Panc1 (cell line): ENCODE measurements around the gene TMEM191C. TPM values are rescaled to one million over a fixed set of nuclear protein-coding genes. Genes with fewer than 3 reads are reported as not detected.

Experiments
- ATAC-seq: fragments of 200-7000 bp; cut with Tn5 transposase; 2 replicates; pipeline ENCODE4 v1.9.1; 2020; ENCODE audit warnings: mild to moderate bottlenecking, moderate library complexity
- BruUV-seq: library from RNA; stranded (reverse); fragments of 400-500 nt; replicated peaks from 2 replicates; lab custom pipeline; 2021; lab: Mats Ljungman, UMichigan
- CTCF ChIA-PET: fragments of 300-600 bp; sonication (Branson Sonifier 250); formaldehyde crosslinking; loops from one replicate; lab custom pipeline; 2022; ENCODE audit warnings: antibody characterized with exemption; lab: Charles Lee
- POLR2A ChIA-PET: fragments of 300-600 bp; sonication (Branson Sonifier 250); formaldehyde crosslinking; loops from one replicate; lab custom pipeline; 2022; ENCODE audit warnings: antibody characterized with exemption; lab: Charles Lee
- DNase-seq: peaks from one replicate; pipeline ENCODE4 v3.0.0-alpha.2; 2010; ENCODE audit warnings: low read depth, low spot score
- H3K27ac ChIP-seq: 2 replicates; pipeline ENCODE4 v1.5.1; 2011; ENCODE audit warnings: mild to moderate bottlenecking, low read length, inconsistent platforms
- H3K27me3 ChIP-seq: fragments of 200-500 bp; sonication (Bioruptor generic); 2 replicates; pipeline ENCODE4 v1.6.0; 2014; ENCODE audit warnings: low read length, inconsistent platforms; ENCODE audit not compliant: control insufficient read depth, insufficient read depth
- H3K36me3 ChIP-seq: fragments of 200-500 bp; sonication (Bioruptor generic); 2 replicates; pipeline ENCODE4 v1.5.1; 2014; ENCODE audit warnings: inconsistent platforms, mild to moderate bottlenecking, low read length, moderate library complexity; ENCODE audit not compliant: control insufficient read depth, insufficient read depth
- H3K4me1 ChIP-seq: 2 replicates; pipeline ENCODE4 v1.5.1; 2011; ENCODE audit warnings: inconsistent platforms, mild to moderate bottlenecking, low read length, moderate library complexity; ENCODE audit not compliant: control insufficient read depth, insufficient read depth
- H3K4me3 ChIP-seq, 2 experiments: 2 replicates each; pipeline ENCODE4 v1.5.1; 2011 to 2012; ENCODE audit warnings: low read depth in 2 of 2, low read length in 2 of 2, mild to moderate bottlenecking in 2 of 2, inconsistent platforms in 1 of 2, moderate library complexity in 1 of 2
- H3K9me3 ChIP-seq: fragments of 200-500 bp; sonication (Bioruptor generic); 2 replicates; pipeline ENCODE4 v1.5.1; 2014; ENCODE audit warnings: low read depth, mild to moderate bottlenecking, inconsistent platforms, low read length, moderate library complexity; ENCODE audit not compliant: control insufficient read depth, insufficient read depth
- POLR2AphosphoS5 ChIP-seq: IDR thresholded peaks from 2 replicates; pipeline ENCODE4 v1.6.1; 2012; ENCODE audit warnings: mild to moderate bottlenecking, low read depth, low read length, moderate library complexity
- SIN3A ChIP-seq: IDR thresholded peaks from 2 replicates; pipeline ENCODE4 v1.6.1; 2012; ENCODE audit warnings: low read depth, mild to moderate bottlenecking, low read length, moderate library complexity, borderline replicate concordance; ENCODE audit not compliant: insufficient read depth
- TCF7L2 ChIP-seq: IDR thresholded peaks from 2 replicates; pipeline ENCODE4 v1.6.1; 2011; ENCODE audit warnings: mild to moderate bottlenecking, low read depth, low read length, inconsistent platforms
- in situ Hi-C: cut with HindIII; loops from 2 replicates; pipeline ENCODE4 v1.10.0; 2016; ENCODE audit warnings: low sequenced_read_pairs, low pct_unique_long_range_greater_than_20kb
- intact Hi-C: fragments of 100-400 bp; cut with micrococcal nuclease; formaldehyde crosslinking; loops from one replicate; pipeline ENCODE4 v1.10.0; 2022; ENCODE audit not compliant: unreplicated experiment
- total RNA-seq: library from RNA; stranded (reverse); gene quantifications from one replicate; pipeline ENCODE4 v1.2.1, GENCODE V29; 2021; ENCODE audit not compliant: unreplicated experiment
- TF ChIP-seq, protein P1 (sequence below): fragments of 450-650 bp; IDR thresholded peaks from 2 replicates; pipeline ENCODE4 v1.5.1; 2017; ENCODE audit warnings: mild to moderate bottlenecking
- TF ChIP-seq, protein P2 (sequence below), 2 experiments: IDR thresholded peaks; 2 replicates each; pipeline ENCODE4 v1.6.1; 2011 to 2012; ENCODE audit warnings: low read depth in 2 of 2, control low read depth in 1 of 2, low read length in 1 of 2, mild to moderate bottlenecking in 1 of 2, moderate library complexity in 1 of 2; ENCODE audit not compliant: insufficient read depth in 1 of 2

TMEM191C gene
- total RNA-seq, 1 experiment from 2014 or later: 2.9 TPM

DNA sequence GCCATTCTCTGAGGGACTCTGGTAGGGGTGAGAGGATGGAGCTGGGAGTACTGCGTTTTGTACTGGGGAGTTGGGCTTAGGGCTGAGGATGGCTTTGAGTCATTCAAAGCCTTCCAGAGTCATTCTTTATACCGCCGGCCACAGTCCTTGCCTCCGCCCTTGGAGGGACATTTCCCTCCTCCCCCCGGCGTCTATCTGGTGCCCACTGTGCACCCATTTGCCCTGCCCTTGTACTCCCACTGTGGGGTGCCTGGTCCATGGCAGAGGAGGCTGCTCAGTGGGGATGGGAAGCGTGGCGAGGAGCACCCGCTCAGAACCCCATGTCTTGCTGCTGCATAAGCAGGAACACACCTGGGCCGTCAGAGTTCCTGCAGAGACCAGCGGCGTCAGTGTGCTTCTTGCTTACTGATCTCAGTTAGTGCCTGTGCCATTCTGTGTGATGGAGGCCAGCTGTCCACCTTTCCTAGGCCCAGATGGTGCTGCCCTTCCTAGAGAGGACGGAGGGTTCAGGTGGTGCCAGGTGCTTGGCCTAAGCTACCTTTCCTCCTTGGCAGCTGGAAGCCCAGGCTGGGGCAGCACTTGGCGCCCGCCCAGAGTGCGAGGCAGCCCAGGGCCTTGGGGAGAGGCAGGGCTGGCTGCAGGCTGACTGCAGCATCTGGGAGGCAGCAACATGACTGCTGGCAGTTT is 23.3 kb upstream of the TMEM191C start (continued):
- no peak for TF ChIP-seq SIN3A

DNA sequence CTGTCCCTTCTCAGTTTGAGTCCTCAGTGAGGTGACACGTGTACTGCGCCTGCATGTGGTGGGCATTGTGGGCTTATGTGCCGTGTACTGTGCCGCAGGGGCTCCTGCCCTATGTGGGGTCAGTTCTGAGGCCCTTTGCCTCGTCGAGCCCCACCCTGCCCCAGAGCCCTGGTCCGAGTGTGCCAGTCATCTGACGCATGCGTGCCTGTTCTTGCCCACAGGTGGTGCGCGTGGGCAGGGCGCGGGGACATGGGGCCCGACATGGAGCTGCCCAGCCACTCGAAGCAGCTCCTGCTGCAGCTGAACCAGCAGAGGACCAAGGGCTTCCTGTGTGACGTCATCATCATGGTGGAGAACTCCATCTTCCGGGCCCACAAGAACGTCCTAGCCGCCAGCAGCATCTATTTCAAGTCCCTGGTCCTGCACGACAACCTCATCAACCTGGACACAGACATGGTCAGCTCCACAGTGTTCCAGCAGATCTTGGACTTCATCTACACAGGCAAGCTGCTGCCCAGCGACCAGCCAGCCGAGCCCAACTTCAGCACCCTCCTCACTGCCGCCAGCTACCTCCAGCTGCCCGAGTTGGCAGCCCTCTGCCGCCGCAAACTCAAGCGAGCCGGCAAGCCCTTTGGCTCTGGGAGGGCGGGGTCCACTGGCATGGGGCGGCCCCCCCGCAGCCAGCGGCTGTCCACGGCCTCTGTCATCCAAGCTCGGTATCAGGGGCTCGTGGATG is 22.3 kb upstream of the TMEM191C start:
- Histone ChIP-seq H3K9me3 (no peaks in the 10 kb centered on the region), H3K4me3 (no peak overlapping the region), H3K4me1 (peaks cover 4% of the 10 kb centered on the region; the same call in 1 of the 2 replicates), H3K36me3 (no peaks in the 10 kb centered on the region), H3K27ac (no peak overlapping the region), H3K27me3 (no peaks in the 10 kb centered on the region)
- ATAC-seq: no peak
- no peak for DNase-seq
- BruUV-seq: no TSS peak
- TF ChIP-seq, protein P1, sequence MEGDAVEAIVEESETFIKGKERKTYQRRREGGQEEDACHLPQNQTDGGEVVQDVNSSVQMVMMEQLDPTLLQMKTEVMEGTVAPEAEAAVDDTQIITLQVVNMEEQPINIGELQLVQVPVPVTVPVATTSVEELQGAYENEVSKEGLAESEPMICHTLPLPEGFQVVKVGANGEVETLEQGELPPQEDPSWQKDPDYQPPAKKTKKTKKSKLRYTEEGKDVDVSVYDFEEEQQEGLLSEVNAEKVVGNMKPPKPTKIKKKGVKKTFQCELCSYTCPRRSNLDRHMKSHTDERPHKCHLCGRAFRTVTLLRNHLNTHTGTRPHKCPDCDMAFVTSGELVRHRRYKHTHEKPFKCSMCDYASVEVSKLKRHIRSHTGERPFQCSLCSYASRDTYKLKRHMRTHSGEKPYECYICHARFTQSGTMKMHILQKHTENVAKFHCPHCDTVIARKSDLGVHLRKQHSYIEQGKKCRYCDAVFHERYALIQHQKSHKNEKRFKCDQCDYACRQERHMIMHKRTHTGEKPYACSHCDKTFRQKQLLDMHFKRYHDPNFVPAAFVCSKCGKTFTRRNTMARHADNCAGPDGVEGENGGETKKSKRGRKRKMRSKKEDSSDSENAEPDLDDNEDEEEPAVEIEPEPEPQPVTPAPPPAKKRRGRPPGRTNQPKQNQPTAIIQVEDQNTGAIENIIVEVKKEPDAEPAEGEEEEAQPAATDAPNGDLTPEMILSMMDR: no peak
- TF ChIP-seq, protein P2, sequence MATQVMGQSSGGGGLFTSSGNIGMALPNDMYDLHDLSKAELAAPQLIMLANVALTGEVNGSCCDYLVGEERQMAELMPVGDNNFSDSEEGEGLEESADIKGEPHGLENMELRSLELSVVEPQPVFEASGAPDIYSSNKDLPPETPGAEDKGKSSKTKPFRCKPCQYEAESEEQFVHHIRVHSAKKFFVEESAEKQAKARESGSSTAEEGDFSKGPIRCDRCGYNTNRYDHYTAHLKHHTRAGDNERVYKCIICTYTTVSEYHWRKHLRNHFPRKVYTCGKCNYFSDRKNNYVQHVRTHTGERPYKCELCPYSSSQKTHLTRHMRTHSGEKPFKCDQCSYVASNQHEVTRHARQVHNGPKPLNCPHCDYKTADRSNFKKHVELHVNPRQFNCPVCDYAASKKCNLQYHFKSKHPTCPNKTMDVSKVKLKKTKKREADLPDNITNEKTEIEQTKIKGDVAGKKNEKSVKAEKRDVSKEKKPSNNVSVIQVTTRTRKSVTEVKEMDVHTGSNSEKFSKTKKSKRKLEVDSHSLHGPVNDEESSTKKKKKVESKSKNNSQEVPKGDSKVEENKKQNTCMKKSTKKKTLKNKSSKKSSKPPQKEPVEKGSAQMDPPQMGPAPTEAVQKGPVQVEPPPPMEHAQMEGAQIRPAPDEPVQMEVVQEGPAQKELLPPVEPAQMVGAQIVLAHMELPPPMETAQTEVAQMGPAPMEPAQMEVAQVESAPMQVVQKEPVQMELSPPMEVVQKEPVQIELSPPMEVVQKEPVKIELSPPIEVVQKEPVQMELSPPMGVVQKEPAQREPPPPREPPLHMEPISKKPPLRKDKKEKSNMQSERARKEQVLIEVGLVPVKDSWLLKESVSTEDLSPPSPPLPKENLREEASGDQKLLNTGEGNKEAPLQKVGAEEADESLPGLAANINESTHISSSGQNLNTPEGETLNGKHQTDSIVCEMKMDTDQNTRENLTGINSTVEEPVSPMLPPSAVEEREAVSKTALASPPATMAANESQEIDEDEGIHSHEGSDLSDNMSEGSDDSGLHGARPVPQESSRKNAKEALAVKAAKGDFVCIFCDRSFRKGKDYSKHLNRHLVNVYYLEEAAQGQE (IDR thresholded peaks at IDR 0.05; ENCODE audit: insufficient read depth in 1 of 2, low read depth in 2 of 2, low read length in 1 of 2): no peak
- TF ChIP-seq POLR2AphosphoS5 (no peak), TCF7L2 (no peak), SIN3A (no peak)
- intact Hi-C loops (no loop called here), in situ Hi-C loops (no loop called here)
- ChIA-PET POLR2A (no interaction called here), CTCF (no interaction called here)

DNA sequence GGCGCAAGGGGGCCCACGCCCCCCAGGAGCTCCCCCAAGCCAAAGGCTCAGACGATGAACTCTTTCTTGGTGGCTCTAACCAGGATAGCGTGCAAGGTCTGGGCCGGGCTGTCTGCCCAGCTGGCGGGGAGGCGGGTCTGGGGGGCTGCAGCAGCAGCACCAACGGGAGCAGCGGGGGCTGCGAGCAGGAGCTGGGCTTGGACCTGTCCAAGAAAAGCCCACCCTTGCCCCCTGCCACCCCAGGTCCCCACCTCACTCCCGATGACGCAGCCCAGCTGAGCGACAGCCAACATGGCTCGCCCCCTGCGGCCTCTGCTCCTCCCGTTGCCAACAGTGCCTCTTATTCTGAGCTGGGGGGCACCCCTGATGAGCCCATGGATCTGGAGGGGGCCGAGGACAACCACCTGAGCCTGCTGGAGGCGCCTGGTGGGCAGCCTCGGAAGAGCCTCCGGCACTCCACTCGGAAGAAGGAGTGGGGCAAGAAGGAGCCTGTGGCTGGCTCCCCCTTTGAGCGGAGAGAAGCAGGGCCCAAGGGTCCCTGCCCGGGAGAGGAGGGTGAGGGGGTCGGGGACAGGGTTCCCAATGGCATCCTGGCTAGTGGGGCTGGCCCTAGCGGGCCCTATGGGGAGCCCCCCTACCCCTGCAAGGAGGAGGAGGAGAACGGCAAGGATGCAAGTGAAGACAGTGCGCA is 21.6 kb upstream of the TMEM191C start:
- ATAC-seq (no peak), DNase-seq (no peak)
- TF ChIP-seq, protein P1: no peak
- TF ChIP-seq POLR2AphosphoS5 (no peak), TCF7L2 (no peak), SIN3A (no peak)
- TF ChIP-seq, protein P2 (IDR thresholded peaks at IDR 0.05; ENCODE audit: insufficient read depth in 1 of 2, low read depth in 2 of 2, low read length in 1 of 2): no peak
- BruUV-seq: no TSS peak
- ChIA-PET POLR2A (no interaction called here), CTCF (no interaction called here)
- no peaks in the 10 kb centered on the region for H3K27me3 ChIP-seq
- intact Hi-C loops (no loop called here), in situ Hi-C loops (no loop called here)
- no peaks in the 10 kb centered on the region for H3K36me3 ChIP-seq
- no peak overlapping the region for H3K27ac ChIP-seq
- peaks cover 4% of the 10 kb centered on the region; the same call in 1 of the 2 replicates for H3K4me1 ChIP-seq
- no peak overlapping the region for H3K4me3 ChIP-seq
- no peaks in the 10 kb centered on the region for H3K9me3 ChIP-seq
